ENCODE data around the gene GATAD2B. TPM values are rescaled to one million over a fixed set of nuclear protein-coding genes. Genes with fewer than 3 reads are reported as not detected.

Gene GATAD2B
- total and polyA plus RNA-seq, 2 of the 4 experiments (the other 2 are of a cell fraction) = 3.8 to 6.2 TPM

DNA sequence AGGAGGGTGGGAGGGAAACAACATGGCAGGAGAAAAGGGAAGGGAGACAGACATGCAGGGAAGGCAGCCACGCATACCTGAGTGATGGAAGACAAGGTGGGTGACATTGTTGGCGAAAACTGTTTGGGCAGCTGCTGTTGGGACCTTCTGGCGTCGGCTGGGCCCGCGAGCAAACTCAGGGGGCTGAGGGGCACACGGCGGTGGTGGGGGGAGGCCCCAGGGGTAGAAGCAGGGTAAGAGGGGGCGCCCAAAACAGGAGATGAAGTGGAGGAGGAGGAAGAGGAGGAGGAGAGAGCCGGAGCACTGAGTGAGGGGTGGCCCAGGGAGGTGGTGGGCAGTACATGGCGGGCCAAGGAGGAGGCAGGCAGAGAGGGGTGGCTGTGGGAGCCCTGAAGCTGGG is 28.4 kb upstream of the GATAD2B start:
- Histone ChIP-seq H3K79me1 (ENCODE audit: low read depth in 1 of 2, low read length in 2 of 2) (peaks cover 24 to 53% of the 10 kb centered on the region in 2 experiments), H2BK5ac (ENCODE audit: low read depth, low read length, poor library complexity, severe bottlenecking) (no peak overlapping the region), H4K91ac (ENCODE audit: insufficient read depth, low read depth, low read length) (no peak overlapping the region), H4K8ac (ENCODE audit: low read depth in 2 of 2, low read length in 2 of 2) (no peak overlapping the region), H3K4me3 (ENCODE audit: insufficient read depth, low read depth, low read length) (no peak overlapping the region), H3K9ac (ENCODE audit: low read depth, low read length) (no peak overlapping the region), H4K20me1 (ENCODE audit: insufficient read depth, low read length) (peaks cover 31% of the 10 kb centered on the region), H3K4me2 (ENCODE audit: low read depth, low read length) (no peak overlapping the region), H3K4me1 (ENCODE audit: control insufficient read depth, insufficient read depth, low read length) (peaks cover 5% of the 10 kb centered on the region), H2BK15ac (ENCODE audit: low read depth, low read length) (no peak overlapping the region), H2AFZ (replicated peaks; ENCODE audit: low read length, poor library complexity) (no peak overlapping the region), H3K9me3 (ENCODE audit: control insufficient read depth, insufficient read depth, low read length) (no peaks in the 10 kb centered on the region), H3K23ac (ENCODE audit: low read depth, low read length) (no peak overlapping the region), H3K14ac (replicated peaks; ENCODE audit: low read depth, low read length) (no peak overlapping the region), H2AK5ac (ENCODE audit: low read depth, low read length) (no peak overlapping the region), H3K27me3 (ENCODE audit: control insufficient read depth, insufficient read depth, low read length) (no peaks in the 10 kb centered on the region), H3K36me3 (ENCODE audit: control insufficient read depth, insufficient read depth, low read length) (peaks cover 53% of the 10 kb centered on the region), H3K9me1 (ENCODE audit: insufficient read depth, low read length) (peaks cover 6% of the 10 kb centered on the region; the same call in 1 of the 2 replicates), H2BK120ac (ENCODE audit: low read depth, low read length) (no peak overlapping the region), H2BK20ac (ENCODE audit: low read depth, low read length) (no peak overlapping the region), H3K18ac (ENCODE audit: low read depth, low read length) (no peak overlapping the region), H3K56ac (ENCODE audit: extremely low read depth, insufficient read depth, low read length) (no peak overlapping the region), H4K5ac (ENCODE audit: low read depth, low read length) (no peak overlapping the region), H3K4ac (ENCODE audit: low read depth, low read length) (no peak overlapping the region), H2AK9ac (replicated peaks; ENCODE audit: low read depth, low read length, poor library complexity) (no peak overlapping the region), H3K27ac (ENCODE audit: insufficient read depth, low read length) (no peak overlapping the region)
- ATAC-seq (ENCODE audit: low read depth) (no peak), DNase-seq (no peak)
- BruUV-seq (replicated peaks) = no TSS peak
- dilution Hi-C loops (cut with HindIII; ENCODE audit: low sequenced_read_pairs, unreplicated experiment) (no loop called here), in situ Hi-C loops (cut with MboI; ENCODE audit: low sequenced_read_pairs) (loop anchor here (25.0 kb wide), 1 partner anchor 414 kb away; the partner anchor contains the start of genes S100A3, S100A4, S100A5 and S100A6), intact Hi-C loops (cut with micrococcal nuclease) (no loop called here)
- ChIA-PET CTCF (interaction anchor here (0.5 kb wide), 1 partner anchor 39 kb away, joined by 3 read pairs; the partner anchor contains the start of gene RPS27), POLR2A (ENCODE audit: unreplicated experiment) (no interaction called here)
- 100% methylated on average over 8 of the region's 11 CpGs; no CpG with 5 or more reads in 1 of the 2 experiments for WGBS, 2 experiments (ENCODE audit: extremely low coverage in 2 of 2, insufficient read length in 1 of 2)
- no peak for TF ChIP-seq RFX5 (IDR thresholded peaks at IDR 0.05; ENCODE audit: low read depth, low read length)
- TF ChIP-seq RCOR1 (IDR thresholded peaks at IDR 0.05; ENCODE audit: insufficient replicate concordance, low read length) = no peak
- TF ChIP-seq CHD1 (IDR thresholded peaks at IDR 0.05; ENCODE audit: low read depth, low read length) = no peak
- TF ChIP-seq, protein P1, sequence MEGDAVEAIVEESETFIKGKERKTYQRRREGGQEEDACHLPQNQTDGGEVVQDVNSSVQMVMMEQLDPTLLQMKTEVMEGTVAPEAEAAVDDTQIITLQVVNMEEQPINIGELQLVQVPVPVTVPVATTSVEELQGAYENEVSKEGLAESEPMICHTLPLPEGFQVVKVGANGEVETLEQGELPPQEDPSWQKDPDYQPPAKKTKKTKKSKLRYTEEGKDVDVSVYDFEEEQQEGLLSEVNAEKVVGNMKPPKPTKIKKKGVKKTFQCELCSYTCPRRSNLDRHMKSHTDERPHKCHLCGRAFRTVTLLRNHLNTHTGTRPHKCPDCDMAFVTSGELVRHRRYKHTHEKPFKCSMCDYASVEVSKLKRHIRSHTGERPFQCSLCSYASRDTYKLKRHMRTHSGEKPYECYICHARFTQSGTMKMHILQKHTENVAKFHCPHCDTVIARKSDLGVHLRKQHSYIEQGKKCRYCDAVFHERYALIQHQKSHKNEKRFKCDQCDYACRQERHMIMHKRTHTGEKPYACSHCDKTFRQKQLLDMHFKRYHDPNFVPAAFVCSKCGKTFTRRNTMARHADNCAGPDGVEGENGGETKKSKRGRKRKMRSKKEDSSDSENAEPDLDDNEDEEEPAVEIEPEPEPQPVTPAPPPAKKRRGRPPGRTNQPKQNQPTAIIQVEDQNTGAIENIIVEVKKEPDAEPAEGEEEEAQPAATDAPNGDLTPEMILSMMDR (conservative IDR thresholded peaks at IDR 0.05; ENCODE audit: low read depth, low read length) = no peak
- no peak for TF ChIP-seq RAD21 (IDR thresholded peaks at IDR 0.05; ENCODE audit: low read length)
- TF ChIP-seq, protein P2, sequence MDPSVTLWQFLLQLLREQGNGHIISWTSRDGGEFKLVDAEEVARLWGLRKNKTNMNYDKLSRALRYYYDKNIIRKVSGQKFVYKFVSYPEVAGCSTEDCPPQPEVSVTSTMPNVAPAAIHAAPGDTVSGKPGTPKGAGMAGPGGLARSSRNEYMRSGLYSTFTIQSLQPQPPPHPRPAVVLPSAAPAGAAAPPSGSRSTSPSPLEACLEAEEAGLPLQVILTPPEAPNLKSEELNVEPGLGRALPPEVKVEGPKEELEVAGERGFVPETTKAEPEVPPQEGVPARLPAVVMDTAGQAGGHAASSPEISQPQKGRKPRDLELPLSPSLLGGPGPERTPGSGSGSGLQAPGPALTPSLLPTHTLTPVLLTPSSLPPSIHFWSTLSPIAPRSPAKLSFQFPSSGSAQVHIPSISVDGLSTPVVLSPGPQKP (IDR thresholded peaks at IDR 0.05; ENCODE audit: borderline replicate concordance, low read depth, low read length) = no peak
- TF ChIP-seq MXI1 (IDR thresholded peaks at IDR 0.05; ENCODE audit: borderline replicate concordance, low read depth, low read length) = no peak
- TF ChIP-seq NFE2L2 (IDR thresholded peaks at IDR 0.05; ENCODE audit: low read depth, low read length) = no peak
- TF ChIP-seq MAZ (IDR thresholded peaks at IDR 0.05; ENCODE audit: borderline replicate concordance, low read depth, low read length) = no peak
- no peak for TF ChIP-seq MAFK (IDR thresholded peaks at IDR 0.05; ENCODE audit: low read depth, low read length)
- TF ChIP-seq POLR2A (IDR thresholded peaks at IDR 0.05; ENCODE audit: low read depth, low read length) = no peak
- TF ChIP-seq CEBPB (IDR thresholded peaks at IDR 0.05; ENCODE audit: low read depth, low read length) = no peak
- no peak for TF ChIP-seq FOS (IDR thresholded peaks at IDR 0.05; ENCODE audit: low read depth, low read length)
